Activated effector memory CD4-positive, alpha-beta T cell treated with Interleukin-2 at 50 U/mL for 16 hours (primary cell): ENCODE data around the gene NGRN.

ENCODE experiments used
- DNase-seq: peaks from one replicate; pipeline ENCODE4 v3.0.0-alpha.2; 2020

Gene NGRN, protein sequence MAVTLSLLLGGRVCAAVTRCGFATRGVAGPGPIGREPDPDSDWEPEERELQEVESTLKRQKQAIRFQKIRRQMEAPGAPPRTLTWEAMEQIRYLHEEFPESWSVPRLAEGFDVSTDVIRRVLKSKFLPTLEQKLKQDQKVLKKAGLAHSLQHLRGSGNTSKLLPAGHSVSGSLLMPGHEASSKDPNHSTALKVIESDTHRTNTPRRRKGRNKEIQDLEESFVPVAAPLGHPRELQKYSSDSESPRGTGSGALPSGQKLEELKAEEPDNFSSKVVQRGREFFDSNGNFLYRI

GRCh38 chr15:90265271-90266060, at the start of gene NGRN:
Gene NGRN (plus strand): TSS chr15:90265672. CDS start chr15:90265713, 41 bp downstream.
- peak; percentile 91 for DNase-seq

GRCh38 chr15:90217671-90218394, 47.6 kb upstream of the NGRN start:
- no peak for DNase-seq

DNA sequence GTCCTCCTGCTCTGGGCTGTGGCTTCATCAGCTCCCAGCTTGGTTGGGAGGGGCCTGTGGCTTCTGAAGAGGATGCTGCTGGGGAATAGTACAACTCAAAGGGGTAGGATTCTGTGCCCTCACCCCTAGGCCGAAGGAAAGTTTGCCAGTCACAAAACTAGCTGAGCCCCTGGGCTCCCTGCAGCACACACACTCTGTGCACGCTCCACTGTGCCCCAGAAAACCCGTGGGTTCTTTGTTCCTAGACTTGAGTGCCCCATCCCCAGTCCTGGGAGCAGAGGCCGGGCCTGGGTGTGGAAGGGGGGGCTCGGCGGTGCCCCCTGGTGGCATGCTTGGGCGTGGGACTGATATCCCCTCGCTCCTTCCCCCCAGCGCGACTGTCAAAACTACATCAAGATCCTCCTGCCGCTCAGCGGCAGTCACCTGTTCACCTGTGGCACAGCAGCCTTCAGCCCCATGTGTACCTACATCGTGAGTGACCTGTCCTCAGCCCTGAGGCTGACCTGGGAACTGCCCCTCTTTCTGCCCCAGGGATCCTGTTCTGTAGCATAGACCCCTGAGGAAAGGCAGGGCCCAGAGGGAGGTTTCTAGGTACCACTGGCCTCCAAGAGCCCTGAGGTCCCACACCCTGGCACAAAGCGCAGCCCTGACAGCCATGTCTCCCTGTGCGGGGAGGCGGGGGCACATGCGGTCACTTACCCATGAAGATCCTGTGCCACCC, 45.9 kb upstream of the NGRN start:
- peak; percentile 31 for DNase-seq

DNA sequence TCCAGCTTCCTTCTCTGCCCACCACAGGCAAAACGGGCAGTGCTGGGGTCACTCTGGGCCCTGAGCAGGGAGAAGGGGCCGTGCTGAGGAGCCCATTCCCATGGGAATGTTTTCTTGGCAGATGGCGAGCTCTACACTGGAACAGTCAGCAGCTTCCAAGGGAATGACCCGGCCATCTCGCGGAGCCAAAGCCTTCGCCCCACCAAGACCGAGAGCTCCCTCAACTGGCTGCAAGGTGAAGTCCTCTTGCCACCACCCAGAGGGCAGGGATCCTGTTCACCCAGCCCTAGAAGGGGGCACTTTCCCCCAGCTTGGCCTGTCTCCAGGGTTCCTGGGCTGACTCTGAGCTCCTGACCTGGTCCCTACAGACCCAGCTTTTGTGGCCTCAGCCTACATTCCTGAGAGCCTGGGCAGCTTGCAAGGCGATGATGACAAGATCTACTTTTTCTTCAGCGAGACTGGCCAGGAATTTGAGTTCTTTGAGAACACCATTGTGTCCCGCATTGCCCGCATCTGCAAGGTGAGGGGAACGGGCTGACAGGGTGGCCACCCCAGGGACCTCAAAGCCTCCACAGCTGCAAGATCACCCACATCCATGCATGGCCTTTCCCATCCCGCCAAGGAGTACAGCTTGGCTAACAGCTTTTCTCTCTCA, 44.1 kb upstream of the NGRN start:
- DNase-seq: no peak

- no peak for DNase-seq
Observed at GRCh38 chr15:90222547-90222946, 42.9 kb upstream of the NGRN start.

DNA sequence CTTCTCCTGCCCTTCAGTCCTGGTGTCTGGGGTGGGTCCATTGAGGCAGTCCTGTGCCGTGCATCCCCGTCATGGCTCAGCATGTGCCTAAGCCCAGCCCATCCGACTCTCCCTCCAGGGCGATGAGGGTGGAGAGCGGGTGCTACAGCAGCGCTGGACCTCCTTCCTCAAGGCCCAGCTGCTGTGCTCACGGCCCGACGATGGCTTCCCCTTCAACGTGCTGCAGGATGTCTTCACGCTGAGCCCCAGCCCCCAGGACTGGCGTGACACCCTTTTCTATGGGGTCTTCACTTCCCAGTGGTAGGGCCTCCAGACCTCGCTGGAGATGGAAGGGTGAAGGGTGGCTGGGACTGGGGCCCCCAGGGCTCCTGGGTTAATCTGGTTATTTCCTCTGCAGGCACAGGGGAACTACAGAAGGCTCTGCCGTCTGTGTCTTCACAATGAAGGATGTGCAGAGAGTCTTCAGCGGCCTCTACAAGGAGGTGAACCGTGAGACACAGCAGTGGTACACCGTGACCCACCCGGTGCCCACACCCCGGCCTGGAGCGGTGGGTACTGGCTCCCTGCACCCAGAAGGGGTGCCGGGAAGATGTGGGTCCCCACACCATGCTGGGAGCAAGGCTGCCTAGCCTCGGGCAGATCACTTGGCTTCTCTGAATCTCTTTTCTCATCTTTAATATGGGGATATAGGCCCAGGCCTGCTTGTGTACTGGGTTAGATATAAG, 41.9 kb upstream of the NGRN start:
- no peak for DNase-seq

DNA sequence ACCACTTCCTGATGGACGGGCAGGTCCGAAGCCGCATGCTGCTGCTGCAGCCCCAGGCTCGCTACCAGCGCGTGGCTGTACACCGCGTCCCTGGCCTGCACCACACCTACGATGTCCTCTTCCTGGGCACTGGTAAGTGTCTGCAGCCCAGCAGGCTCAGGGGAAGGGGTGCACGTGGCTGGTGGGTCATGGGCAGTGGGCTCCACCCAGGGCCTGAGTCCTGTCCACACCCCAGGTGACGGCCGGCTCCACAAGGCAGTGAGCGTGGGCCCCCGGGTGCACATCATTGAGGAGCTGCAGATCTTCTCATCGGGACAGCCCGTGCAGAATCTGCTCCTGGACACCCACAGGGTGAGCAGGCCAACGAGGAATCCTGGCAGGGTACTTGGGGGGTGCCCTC, 40.4 kb upstream of the NGRN start:
- no peak for DNase-seq

DNA sequence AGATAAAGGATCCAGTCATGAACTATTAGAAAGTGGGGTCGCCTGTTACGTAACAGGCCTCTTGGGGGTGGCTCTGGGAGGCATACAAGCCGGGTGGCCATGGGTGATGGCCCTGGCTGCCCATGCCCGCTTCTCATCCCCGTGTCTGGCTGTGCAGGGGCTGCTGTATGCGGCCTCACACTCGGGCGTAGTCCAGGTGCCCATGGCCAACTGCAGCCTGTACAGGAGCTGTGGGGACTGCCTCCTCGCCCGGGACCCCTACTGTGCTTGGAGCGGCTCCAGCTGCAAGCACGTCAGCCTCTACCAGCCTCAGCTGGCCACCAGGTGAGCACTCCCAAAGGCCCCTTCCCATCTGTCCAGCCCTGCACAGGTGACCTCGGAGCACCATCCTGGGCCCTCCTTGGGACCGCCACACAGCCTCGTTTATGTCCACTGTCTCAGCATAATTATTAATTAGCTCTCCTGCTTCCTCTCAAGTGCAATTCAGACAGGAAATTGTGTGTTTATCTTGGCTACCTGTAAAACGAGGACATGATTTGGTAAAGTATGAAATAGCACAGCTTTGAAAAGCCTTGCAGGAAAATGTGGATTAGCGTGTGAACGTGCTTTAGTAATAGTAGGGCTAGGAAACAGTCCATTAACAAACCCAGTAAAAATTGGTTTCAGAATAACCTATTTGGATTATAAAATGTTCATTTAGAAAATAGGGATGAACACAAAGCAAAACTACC, 39.8 kb upstream of the NGRN start:
- no peak for DNase-seq

DNA sequence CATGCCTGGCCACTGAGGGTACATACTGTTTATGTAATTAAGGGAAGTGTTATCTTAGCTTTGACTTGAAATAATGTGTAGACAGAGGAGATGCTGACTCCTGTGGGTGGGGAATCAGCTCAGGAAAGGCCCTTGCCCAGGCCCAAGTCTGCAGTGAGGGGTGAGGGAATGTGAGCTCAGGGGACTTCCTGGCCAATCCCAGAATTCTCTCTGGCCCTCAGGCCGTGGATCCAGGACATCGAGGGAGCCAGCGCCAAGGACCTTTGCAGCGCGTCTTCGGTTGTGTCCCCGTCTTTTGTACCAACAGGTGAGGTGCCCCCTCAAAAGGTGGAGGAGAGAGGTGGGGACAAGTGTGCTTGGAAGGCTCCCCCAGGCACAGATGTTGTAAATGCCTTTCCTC, 38.1 kb upstream of the NGRN start:
- no peak for DNase-seq

DNA sequence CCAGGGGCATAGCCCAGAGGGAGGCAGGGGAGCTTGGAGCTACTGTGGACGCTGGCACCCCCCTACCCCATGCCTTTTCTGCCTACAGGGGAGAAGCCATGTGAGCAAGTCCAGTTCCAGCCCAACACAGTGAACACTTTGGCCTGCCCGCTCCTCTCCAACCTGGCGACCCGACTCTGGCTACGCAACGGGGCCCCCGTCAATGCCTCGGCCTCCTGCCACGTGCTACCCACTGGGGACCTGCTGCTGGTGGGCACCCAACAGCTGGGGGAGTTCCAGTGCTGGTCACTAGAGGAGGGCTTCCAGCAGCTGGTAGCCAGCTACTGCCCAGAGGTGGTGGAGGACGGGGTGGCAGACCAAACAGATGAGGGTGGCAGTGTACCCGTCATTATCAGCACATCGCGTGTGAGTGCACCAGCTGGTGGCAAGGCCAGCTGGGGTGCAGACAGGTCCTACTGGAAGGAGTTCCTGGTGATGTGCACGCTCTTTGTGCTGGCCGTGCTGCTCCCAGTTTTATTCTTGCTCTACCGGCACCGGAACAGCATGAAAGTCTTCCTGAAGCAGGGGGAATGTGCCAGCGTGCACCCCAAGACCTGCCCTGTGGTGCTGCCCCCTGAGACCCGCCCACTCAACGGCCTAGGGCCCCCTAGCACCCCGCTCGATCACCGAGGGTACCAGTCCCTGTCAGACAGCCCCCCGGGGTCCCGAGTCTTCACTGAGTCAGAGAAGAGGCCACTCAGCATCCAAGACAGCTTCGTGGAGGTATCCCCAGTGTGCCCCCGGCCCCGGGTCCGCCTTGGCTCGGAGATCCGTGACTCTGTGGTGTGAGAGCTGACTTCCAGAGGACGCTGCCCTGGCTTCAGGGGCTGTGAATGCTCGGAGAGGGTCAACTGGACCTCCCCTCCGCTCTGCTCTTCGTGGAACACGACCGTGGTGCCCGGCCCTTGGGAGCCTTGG, 37.4 kb upstream of the NGRN start:
- no peak for DNase-seq

- no peak for DNase-seq
Observed at GRCh38 chr15:90228960-90229359, 36.5 kb upstream of the NGRN start.

- no peak for DNase-seq
Observed at GRCh38 chr15:90230071-90230494, 35.4 kb upstream of the NGRN start.

GRCh38 chr15:90230610-90231009, 34.9 kb upstream of the NGRN start:
- DNase-seq: no peak

DNA sequence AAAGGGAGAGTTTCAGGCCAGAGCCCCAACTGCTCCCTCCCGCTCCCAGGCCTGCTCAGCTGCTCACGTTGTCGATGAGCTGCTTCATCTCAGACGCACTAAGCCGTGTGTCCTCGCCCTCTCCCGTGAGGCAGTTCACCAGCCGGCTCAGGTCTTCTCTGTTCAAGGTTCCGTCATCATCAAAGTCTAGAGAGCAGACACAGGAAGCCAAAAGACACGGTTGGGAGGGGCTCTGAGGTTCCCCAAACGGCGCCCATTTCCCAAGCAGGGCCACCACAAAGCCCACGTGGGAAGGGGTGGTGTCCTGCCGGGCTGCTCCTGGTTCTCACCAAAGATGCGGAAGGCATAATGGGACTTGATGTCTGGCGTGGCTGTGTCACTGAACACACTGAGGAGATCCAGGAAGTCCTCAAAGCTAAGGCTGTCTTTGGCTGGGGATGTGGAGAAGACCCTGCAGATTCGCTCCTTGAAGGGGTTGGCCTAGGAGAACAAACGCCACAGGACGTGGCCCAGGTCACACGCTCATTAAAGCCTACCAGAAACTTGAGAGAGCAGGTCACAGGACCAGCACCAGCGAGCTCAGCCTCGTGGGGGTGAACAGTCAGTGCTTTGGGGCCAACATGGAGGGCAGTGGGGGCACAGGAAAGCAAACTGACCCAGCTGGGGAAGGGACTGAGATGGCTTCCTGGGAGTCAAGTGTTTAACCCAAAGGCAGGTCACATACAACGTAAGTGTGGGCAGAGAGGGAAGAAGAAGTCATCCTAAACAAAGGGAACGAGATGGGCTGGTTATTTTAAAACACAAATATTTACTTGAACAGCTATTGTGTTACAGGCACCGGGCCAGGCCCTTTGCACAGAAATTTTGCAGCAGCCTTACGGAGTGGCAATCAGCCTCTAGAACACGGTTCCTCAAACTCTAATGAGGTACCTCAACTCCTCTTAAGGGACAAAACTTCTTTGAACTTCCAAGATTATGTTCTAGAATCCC, 34.1 kb upstream of the NGRN start:
- peak; percentile 76 for DNase-seq

DNA sequence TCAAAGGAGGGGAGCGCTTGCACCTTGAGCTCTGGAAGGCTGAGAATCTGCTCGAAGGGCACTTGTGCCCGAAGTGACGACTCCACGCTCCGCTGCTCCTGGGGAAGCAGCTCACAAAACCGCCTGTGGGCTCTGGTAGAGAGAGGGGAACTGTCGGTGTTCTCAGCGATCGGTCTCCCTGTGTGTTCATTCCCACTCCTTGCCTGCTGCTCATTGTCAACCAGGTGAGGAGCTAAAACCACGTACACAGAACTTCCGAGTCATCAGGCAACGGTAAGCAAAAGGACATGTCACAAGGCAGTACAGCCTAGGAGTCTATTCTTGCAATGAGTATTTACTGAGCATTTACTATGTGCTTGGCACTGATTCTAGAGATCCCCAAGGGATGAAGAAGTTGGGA, 33.3 kb upstream of the NGRN start:
- no peak for DNase-seq

DNA sequence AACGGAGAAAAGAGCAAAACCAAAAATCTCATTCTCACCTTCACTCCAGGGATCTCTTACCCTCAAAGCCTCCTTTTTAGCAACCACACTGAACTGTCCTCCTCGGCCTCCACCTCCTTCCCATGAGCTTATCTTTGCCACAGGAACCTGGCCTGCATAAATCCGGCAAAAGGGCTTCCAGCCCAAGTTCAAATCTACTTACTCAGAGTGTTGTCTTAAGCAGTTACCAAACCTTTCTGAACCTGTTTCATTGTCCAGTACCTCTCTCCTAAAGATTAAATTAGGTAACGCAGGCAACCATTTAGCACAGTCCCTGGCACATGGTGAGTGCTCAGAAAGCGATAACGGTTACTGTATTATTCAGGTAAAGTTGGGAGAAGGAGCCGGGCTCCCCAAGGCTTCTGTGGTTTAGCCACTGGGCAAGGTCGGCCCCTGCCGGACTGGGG, 32.5 kb upstream of the NGRN start:
- no peak for DNase-seq

- peak; percentile 95 for DNase-seq
Observed at GRCh38 chr15:90233387-90234095, 31.9 kb upstream of the NGRN start, which contains the start of gene CIB1. Gene CIB1 (minus strand): TSS chr15:90233941. CDS start chr15:90233885, 56 bp downstream.
